NCI-H82 (cell line): Measurements from ENCODE around the gene CRISPLD2.
A peak's percentile ranks its signal among the peaks of the same experiment; 100 is the strongest.

ENCODE experiments used
- DNase-seq: peaks from one replicate; lab custom pipeline; 2025; lab: John Stamatoyannopoulos, UW

The CRISPLD2 gene

GRCh38 chr16:84819644-84820304 lies at the start of gene CRISPLD2:
CRISPLD2 (plus strand) TSS chr16:84819985; CDS start chr16:84838496, 18,511 bp downstream.
- DNase-seq = peak; percentile 96

- peak; percentile 29 for DNase-seq
Measured at GRCh38 chr16:84773312-84773711, 46.5 kb upstream of the CRISPLD2 start.

- no peak for DNase-seq
Measured at GRCh38 chr16:84774810-84775209, 45.0 kb upstream of the CRISPLD2 start.

- DNase-seq = no peak
Measured at GRCh38 chr16:84775262-84775810, 44.4 kb upstream of the CRISPLD2 start.

- no peak for DNase-seq
Measured at GRCh38 chr16:84777435-84777834, 42.4 kb upstream of the CRISPLD2 start.

- DNase-seq = no peak
Measured at GRCh38 chr16:84778720-84779119, 41.1 kb upstream of the CRISPLD2 start.

- DNase-seq = no peak
Measured at GRCh38 chr16:84780063-84780462, 39.7 kb upstream of the CRISPLD2 start.

- no peak for DNase-seq
Measured at GRCh38 chr16:84780544-84781376, 39.0 kb upstream of the CRISPLD2 start.

- DNase-seq = no peak
Measured at GRCh38 chr16:84782846-84783245, 36.9 kb upstream of the CRISPLD2 start.

GRCh38 chr16:84785843-84786581 lies 33.8 kb upstream of the CRISPLD2 start:
- no peak for DNase-seq

GRCh38 chr16:84786605-84787262 lies 33.1 kb upstream of the CRISPLD2 start:
- no peak for DNase-seq

GRCh38 chr16:84787263-84787622 lies 32.5 kb upstream of the CRISPLD2 start:
- DNase-seq = no peak

- DNase-seq = no peak
Measured at GRCh38 chr16:84788920-84789391, 30.8 kb upstream of the CRISPLD2 start.

GRCh38 chr16:84789431-84789830 lies 30.4 kb upstream of the CRISPLD2 start:
- DNase-seq = no peak

- peak; percentile 58 for DNase-seq
Measured at GRCh38 chr16:84790301-84790700, 29.5 kb upstream of the CRISPLD2 start.

GRCh38 chr16:84791088-84791487 lies 28.7 kb upstream of the CRISPLD2 start:
- DNase-seq = no peak

GRCh38 chr16:84791501-84791900 lies 28.3 kb upstream of the CRISPLD2 start:
- no peak for DNase-seq

- DNase-seq = no peak
Measured at GRCh38 chr16:84794186-84794585, 25.6 kb upstream of the CRISPLD2 start.

GRCh38 chr16:84794626-84795025 lies 25.2 kb upstream of the CRISPLD2 start:
- no peak for DNase-seq

GRCh38 chr16:84795329-84796053 lies 24.3 kb upstream of the CRISPLD2 start:
- DNase-seq = no peak
